Spleen (tissue), 11 donors: ENCODE results near the gene MATCAP1. TPM values are rescaled to one million over a fixed set of nuclear protein-coding genes. Genes with fewer than 3 reads are reported as not detected.

ENCODE experiments used
- DNase-seq: peaks from one replicate; pipeline ENCODE4 v3.0.0-alpha.2; 2020
- H3K27ac ChIP-seq, 8 donors: fragments of 200-600 bp; sonication (generic) in 7 of 8; 1 replicate in 4 of 8; 2 replicates in 4 of 8; pipeline versions ENCODE4 v1.5.0 to v1.8.0; 2016 to 2021; ENCODE audit warnings: inconsistent platforms in 4 of 8, mild to moderate bottlenecking in 4 of 8, moderate library complexity in 1 of 8
- H3K27me3 ChIP-seq, 7 donors: fragments of 200-600 bp; sonication (generic) in 6 of 7; replicated peaks in 1 of 7; 1 replicate in 4 of 7; 2 replicates in 3 of 7; pipeline versions ENCODE4 v1.5.0 to v1.8.0; 2016 to 2021; ENCODE audit warnings: inconsistent platforms in 3 of 7, mild to moderate bottlenecking in 1 of 7
- H3K36me3 ChIP-seq, 6 donors: fragments of 200-600 bp; sonication (generic) in 5 of 6; 1 replicate in 4 of 6; 2 replicates in 2 of 6; pipeline versions ENCODE4 v1.5.0 to v1.8.0; 2016 to 2021; ENCODE audit warnings: inconsistent platforms in 2 of 6
- H3K4me1 ChIP-seq, 6 donors: fragments of 200-600 bp; sonication (generic) in 5 of 6; 1 replicate in 3 of 6; 2 replicates in 3 of 6; pipeline versions ENCODE4 v1.5.0 to v1.8.0; 2016 to 2021; ENCODE audit warnings: inconsistent platforms in 3 of 6
- H3K4me3 ChIP-seq, 8 donors: fragments of 200-600 bp; sonication (generic) in 7 of 8; 1 replicate in 4 of 8; 2 replicates in 4 of 8; pipeline versions ENCODE4 v1.5.0 to v1.8.0; 2016 to 2021; ENCODE audit warnings: inconsistent platforms in 4 of 8, mild to moderate bottlenecking in 4 of 8, moderate library complexity in 2 of 8
- H3K9me3 ChIP-seq, 8 donors: fragments of 200-600 bp; sonication (generic) in 7 of 8; 1 replicate in 4 of 8; 2 replicates in 4 of 8; pipeline versions ENCODE4 v1.5.0 to v1.8.0; 2016 to 2021; ENCODE audit warnings: inconsistent platforms in 4 of 8
- POLR2A ChIP-seq, 3 donors: fragments of 450-650 bp; IDR thresholded peaks; one replicate each; pipeline ENCODE4 v1.5.1; 2017; ENCODE audit warnings: antibody characterized with exemption in 3 of 3, mild to moderate bottlenecking in 1 of 3
- POLR2AphosphoS5 ChIP-seq, 3 donors: sonication (generic); formaldehyde crosslinking; IDR thresholded peaks; one replicate each; pipeline ENCODE4 v1.5.1; 2017; ENCODE audit warnings: antibody characterized with exemption in 3 of 3
- WGBS, 5 donors: extraction: QIAGEN DNeasy Blood & Tissue Kit in 3 of 5; methylation state at CpG; one replicate each; pipeline versions ENCODE4 v1.1.5 to v1.1.7; 2013 to 2018; 5-methylcytosine and 5-hydroxymethylcytosine counted together
- intact Hi-C: fragments of 100-400 bp; cut with DNase I; formaldehyde crosslinking; loops from one replicate; pipeline ENCODE4 v1.15.0; 2023; ENCODE audit warnings: low total_unique reads
- polyA plus RNA-seq, 3 donors: library from polyadenylated mRNA; stranded (reverse); fragments of 200-250 nt; gene quantifications; one replicate each; pipeline ENCODE4 v1.2.1, GENCODE V29; 2013
- total RNA-seq, 7 donors: library from RNA; depleted of rRNA in 3 of 7; stranded (reverse); fragments of >200 nt in 3 of 7; fragmentation: NEBNext Ultra II Directional in 4 of 7; extraction: Animal tissue kit (Norgen Biotek cat#: 25700) in 4 of 7; gene quantifications; one replicate each; pipeline versions ENCODE4 v1.1.0 to v1.2.1, GENCODE V29; 2016 to 2021
- TF ChIP-seq, protein P1 (sequence below), 11 experiments: fragments of 200-600 bp in 7 of 11; fragments of 450-650 bp in 4 of 11; sonication (generic) in 4 of 11; IDR thresholded peaks in 8 of 11; conservative IDR thresholded peaks in 3 of 11; 1 replicate in 7 of 11; 2 replicates in 4 of 11; pipeline versions ENCODE4 v1.4.0 to v1.8.0; 2016 to 2021; ENCODE audit warnings: antibody characterized with exemption in 11 of 11, inconsistent platforms in 4 of 11, mild to moderate bottlenecking in 1 of 11
- donor health status: healthy with polysubstance abuse.
- donor health status: DM: no; HTN: no; CAD: no; lungs with moderate emphysema.
- donor health status: DM: no; HTN: no; CAD: no.
- donor health status: Bipolar disorder and iron deficiency.
- donor health status: healthy.
- donor health status: DM: no; HTN: no; CAD: no.
- donor health status: DM: yes; HTN: yes; CAD: no.

MATCAP1 gene
- total and polyA plus RNA-seq, 10 donors = 8.9 to 59.4 (median 20.6) TPM

DNA sequence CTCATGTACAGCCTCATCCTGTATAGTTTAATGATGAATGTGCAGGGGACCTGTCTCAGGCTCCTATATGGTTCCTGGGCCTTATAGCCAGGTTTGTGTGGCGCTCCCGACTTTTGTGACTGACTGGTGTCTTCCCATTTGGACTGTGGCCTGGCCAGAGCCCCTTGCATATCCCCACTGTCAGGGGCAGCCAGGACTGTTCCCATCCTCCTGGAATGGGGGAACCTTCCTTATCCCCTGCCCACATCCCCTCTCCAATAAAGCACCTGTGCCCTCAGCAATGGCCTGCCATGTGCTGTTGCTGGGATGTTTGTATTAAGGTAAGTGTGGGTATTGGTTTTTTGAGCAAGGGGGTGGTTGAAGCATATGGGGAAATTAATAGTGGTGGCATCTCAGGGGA is 35.5 kb downstream of the MATCAP1 start:
- H3K4me3 ChIP-seq = no peak overlapping the region
- no peaks in the 10 kb centered on the region for H3K9me3 ChIP-seq
- H3K27ac ChIP-seq = no peak overlapping the region
- peak; percentile 18 for DNase-seq
- peaks cover 5 to 28% (median 21%) of the 10 kb centered on the region in 6 donors for H3K4me1 ChIP-seq
- 88 to 98% (median 96%) methylated on average over 2 of the region's 2 CpGs for whole genome bisulfite sequencing, 5 donors
- TF ChIP-seq, protein P1, sequence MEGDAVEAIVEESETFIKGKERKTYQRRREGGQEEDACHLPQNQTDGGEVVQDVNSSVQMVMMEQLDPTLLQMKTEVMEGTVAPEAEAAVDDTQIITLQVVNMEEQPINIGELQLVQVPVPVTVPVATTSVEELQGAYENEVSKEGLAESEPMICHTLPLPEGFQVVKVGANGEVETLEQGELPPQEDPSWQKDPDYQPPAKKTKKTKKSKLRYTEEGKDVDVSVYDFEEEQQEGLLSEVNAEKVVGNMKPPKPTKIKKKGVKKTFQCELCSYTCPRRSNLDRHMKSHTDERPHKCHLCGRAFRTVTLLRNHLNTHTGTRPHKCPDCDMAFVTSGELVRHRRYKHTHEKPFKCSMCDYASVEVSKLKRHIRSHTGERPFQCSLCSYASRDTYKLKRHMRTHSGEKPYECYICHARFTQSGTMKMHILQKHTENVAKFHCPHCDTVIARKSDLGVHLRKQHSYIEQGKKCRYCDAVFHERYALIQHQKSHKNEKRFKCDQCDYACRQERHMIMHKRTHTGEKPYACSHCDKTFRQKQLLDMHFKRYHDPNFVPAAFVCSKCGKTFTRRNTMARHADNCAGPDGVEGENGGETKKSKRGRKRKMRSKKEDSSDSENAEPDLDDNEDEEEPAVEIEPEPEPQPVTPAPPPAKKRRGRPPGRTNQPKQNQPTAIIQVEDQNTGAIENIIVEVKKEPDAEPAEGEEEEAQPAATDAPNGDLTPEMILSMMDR (IDR thresholded peaks at IDR 0.05 in 8 of 11, conservative IDR thresholded peaks at IDR 0.05 in 3 of 11) = no peak
- TF ChIP-seq POLR2AphosphoS5 (IDR thresholded peaks at IDR 0.05) (no peak), POLR2A (IDR thresholded peaks at IDR 0.05) (no peak)
- H3K27me3 ChIP-seq = peaks cover 0 to 36% (median 23%) of the 10 kb centered on the region in 7 donors
- intact Hi-C loops = no loop called here
- peaks cover 0 to 65% (median 55%) of the 10 kb centered on the region in 6 donors for H3K36me3 ChIP-seq

DNA sequence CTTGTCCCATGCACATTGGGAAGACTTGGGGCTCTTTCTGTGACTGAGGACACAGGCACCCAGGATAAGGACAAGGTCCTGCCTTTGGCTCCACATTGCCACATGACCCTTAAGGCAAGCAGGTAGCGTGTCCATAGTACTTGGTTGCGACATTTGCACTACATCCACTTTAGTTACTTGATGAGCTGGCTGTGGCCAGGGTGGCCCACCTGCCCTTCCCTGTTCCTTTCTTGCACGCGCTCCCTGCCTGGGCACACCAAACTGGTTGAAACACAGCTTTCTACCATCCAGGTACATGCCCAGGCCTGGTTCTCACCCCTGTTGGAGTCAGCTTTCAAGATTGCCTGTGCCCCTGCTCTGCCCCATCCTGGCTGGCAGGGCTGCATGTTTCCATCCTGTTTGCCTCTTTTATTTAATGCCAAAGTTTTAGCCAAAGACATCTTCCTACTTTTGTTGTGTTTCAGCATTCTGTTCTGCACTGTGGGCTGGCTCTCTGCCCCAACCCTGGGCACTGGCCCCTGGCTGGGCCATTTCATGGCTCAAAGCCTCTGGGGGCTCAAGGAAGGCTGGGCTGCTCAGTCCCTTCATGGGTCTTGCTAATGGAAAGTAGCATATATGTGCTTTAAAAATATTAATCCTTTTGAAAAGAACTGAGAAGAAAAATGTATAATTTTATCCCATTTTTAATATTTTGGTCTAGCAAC is 36.2 kb downstream of the MATCAP1 start:
- H3K36me3 ChIP-seq = peaks cover 0 to 71% (median 61%) of the 10 kb centered on the region in 6 donors
- H3K9me3 ChIP-seq = no peaks in the 10 kb centered on the region
- WGBS, 5 donors = 85 to 97% (median 91%) methylated on average over 4 of the region's 4 CpGs
- H3K27me3 ChIP-seq = peaks cover 0 to 36% (median 23%) of the 10 kb centered on the region in 7 donors
- intact Hi-C loops = no loop called here
- no peak overlapping the region for H3K4me3 ChIP-seq
- no peak overlapping the region for H3K27ac ChIP-seq
- DNase-seq = peak; percentile 41
- TF ChIP-seq POLR2A (IDR thresholded peaks at IDR 0.05) (no peak), POLR2AphosphoS5 (IDR thresholded peaks at IDR 0.05) (no peak)
- TF ChIP-seq, protein P1 (IDR thresholded peaks at IDR 0.05 in 8 of 11, conservative IDR thresholded peaks at IDR 0.05 in 3 of 11) = no peak
- H3K4me1 ChIP-seq = peaks cover 5 to 28% (median 21%) of the 10 kb centered on the region in 6 donors

DNA sequence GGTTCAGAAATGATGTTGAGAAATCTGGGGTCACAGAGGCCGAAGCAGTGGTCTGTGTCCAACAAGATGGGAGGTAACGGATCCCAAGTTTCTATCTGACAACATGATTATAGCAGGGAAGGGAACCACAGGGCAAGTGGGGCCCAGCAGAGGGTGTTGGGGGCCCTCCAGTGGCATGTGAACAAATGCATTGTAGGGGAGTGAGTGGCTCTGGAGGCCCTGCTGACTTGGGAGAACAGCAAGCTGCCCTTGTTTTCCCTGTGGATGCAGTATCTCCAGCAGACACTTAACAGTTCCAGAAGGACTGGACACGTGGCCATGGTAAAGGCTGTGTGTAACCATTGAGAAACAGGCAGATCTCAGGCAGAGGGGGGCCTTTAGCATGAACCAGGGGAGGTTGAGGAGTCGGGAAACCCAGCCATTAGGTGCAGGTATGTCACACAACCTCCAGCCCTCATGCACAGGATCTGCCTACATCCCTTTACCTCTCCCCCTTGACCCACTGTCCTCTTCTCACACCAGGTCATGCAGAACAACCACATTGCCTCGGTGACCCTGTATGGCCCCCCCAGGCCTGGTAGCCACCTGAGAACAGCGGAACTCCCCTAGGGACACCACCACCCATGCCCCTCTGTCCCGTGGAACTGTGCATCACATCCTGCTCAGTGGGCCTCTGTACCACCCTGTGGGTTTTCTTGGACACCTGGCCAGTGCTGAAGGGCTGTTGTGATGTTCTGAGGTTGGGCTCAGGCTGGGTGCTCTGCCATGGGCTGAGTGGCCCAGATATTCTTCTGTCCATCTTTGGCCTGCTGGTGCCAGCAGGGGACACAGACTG is 37.0 kb downstream of the MATCAP1 start:
- H3K27ac ChIP-seq = no peak overlapping the region
- no peak overlapping the region for H3K4me3 ChIP-seq
- intact Hi-C loops = no loop called here
- no peaks in the 10 kb centered on the region for H3K9me3 ChIP-seq
- TF ChIP-seq, protein P1 (IDR thresholded peaks at IDR 0.05 in 8 of 11, conservative IDR thresholded peaks at IDR 0.05 in 3 of 11) = no peak
- no peak for TF ChIP-seq POLR2AphosphoS5 (IDR thresholded peaks at IDR 0.05)
- no peak for TF ChIP-seq POLR2A (IDR thresholded peaks at IDR 0.05)
- 72 to 93% (median 88%) methylated on average over 6 to 7 of the region's 7 CpGs for WGBS, 5 donors
- peak; percentile 19 for DNase-seq
- peaks cover 0 to 80% (median 70%) of the 10 kb centered on the region in 6 donors for H3K36me3 ChIP-seq
- H3K27me3 ChIP-seq = peaks cover 0 to 32% (median 23%) of the 10 kb centered on the region in 7 donors
- H3K4me1 ChIP-seq = peaks cover 5 to 27% (median 21%) of the 10 kb centered on the region in 6 donors

DNA sequence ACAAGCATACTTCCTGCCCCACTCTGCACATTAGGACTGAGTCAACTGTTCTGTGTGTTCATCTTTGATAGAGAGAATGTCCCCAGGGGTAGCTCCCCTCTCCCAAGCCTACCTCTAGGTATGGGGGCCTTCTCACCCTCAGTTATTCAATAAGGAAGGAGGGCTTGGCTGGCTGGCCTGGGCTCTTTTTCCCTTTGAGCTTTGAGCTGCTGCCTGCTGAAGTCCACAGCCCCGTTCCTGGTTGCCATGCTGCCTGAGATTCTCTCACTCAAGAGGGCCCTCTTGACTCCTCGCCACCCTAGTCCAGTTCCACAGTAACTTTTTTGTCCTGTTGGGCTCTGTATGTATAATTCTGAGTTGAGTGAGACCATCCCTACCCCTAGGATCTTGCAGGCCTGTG is 38.0 kb downstream of the MATCAP1 start:
- Histone ChIP-seq H3K9me3 (no peaks in the 10 kb centered on the region), H3K27ac (peak overlapping the region in 2 of 8 donors; percentile 23 to 24), H3K27me3 (peaks cover 0 to 22% (median 15%) of the 10 kb centered on the region in 7 donors), H3K4me1 (peaks cover 5 to 18% (median 14%) of the 10 kb centered on the region in 6 donors), H3K4me3 (no peak overlapping the region), H3K36me3 (peaks cover 0 to 90% (median 80%) of the 10 kb centered on the region in 6 donors)
- intact Hi-C loops = no loop called here
- 83 to 95% (median 89%) methylated on average over 2 of the region's 2 CpGs for WGBS, 5 donors
- DNase-seq = peak; percentile 53
- TF ChIP-seq, protein P1 (IDR thresholded peaks at IDR 0.05 in 8 of 11, conservative IDR thresholded peaks at IDR 0.05 in 3 of 11) = no peak
- no peak for TF ChIP-seq POLR2A (IDR thresholded peaks at IDR 0.05)
- TF ChIP-seq POLR2AphosphoS5 (IDR thresholded peaks at IDR 0.05) = no peak
